Measurements from ENCODE around the gene IL1RL1. TPM values are rescaled to one million over a fixed set of nuclear protein-coding genes. Genes with fewer than 3 reads are reported as not detected.
A peak's percentile ranks its signal among the peaks of the same experiment; 100 is the strongest.
"Not testable (repeated sequence)": the region's sequence is repeated elsewhere in the genome, so short reads cannot be mapped to it uniquely, and the experiment has no call there.

The IL1RL1 gene
- total RNA-seq, 1 donor = under 0.01 TPM

DNA sequence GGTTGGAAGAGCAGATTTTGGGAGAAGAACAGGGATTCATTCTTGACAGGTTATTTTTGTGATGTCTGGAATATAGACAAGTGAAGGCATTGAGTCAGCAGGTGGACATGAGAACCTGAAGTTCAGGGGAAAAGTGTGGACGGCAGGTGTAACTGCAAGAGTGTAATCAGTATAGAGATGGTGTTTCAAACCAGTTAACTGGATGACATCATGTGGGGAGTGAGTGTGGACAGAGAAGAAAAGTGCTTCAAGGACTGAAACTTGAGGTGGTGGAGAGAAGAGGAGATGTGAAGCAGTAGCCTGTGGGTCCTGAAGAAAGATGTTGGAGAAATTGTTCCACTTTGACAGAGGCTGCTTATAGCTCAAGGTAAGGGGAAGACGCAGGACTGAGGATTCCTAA, 7.1 kb downstream of the IL1RL1 start:
- Histone ChIP-seq H3K36me3 (ENCODE audit: insufficient read depth, low read length) (no peaks in the 10 kb centered on the region), H3K4me3 (ENCODE audit: insufficient read depth, low read length) (no peak overlapping the region), H3K79me2 (ENCODE audit: insufficient read depth, low read length) (no peaks in the 10 kb centered on the region), H3K27me3 (ENCODE audit: insufficient read depth, low read length) (peaks cover 5% of the 10 kb centered on the region), H2AFZ (ENCODE audit: low read length) (no peak overlapping the region), H3K9me3 (ENCODE audit: low read depth, low read length) (no peaks in the 10 kb centered on the region), H3K27ac (ENCODE audit: low read depth, low read length) (no peak overlapping the region), H3K4me1 (ENCODE audit: insufficient read depth, low read length) (peaks cover 4% of the 10 kb centered on the region), H4K20me1 (ENCODE audit: insufficient read depth, low read length) (no peaks in the 10 kb centered on the region), H3K4me2 (ENCODE audit: insufficient read depth, low read length) (no peak overlapping the region)
- TF ChIP-seq, protein P1, sequence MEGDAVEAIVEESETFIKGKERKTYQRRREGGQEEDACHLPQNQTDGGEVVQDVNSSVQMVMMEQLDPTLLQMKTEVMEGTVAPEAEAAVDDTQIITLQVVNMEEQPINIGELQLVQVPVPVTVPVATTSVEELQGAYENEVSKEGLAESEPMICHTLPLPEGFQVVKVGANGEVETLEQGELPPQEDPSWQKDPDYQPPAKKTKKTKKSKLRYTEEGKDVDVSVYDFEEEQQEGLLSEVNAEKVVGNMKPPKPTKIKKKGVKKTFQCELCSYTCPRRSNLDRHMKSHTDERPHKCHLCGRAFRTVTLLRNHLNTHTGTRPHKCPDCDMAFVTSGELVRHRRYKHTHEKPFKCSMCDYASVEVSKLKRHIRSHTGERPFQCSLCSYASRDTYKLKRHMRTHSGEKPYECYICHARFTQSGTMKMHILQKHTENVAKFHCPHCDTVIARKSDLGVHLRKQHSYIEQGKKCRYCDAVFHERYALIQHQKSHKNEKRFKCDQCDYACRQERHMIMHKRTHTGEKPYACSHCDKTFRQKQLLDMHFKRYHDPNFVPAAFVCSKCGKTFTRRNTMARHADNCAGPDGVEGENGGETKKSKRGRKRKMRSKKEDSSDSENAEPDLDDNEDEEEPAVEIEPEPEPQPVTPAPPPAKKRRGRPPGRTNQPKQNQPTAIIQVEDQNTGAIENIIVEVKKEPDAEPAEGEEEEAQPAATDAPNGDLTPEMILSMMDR (IDR thresholded peaks at IDR 0.05; ENCODE audit: extremely low read depth, low read depth, low read length) = no peak
- no peak for DNase-seq (ENCODE audit: insufficient read length, low spot score, missing footprints)

DNA sequence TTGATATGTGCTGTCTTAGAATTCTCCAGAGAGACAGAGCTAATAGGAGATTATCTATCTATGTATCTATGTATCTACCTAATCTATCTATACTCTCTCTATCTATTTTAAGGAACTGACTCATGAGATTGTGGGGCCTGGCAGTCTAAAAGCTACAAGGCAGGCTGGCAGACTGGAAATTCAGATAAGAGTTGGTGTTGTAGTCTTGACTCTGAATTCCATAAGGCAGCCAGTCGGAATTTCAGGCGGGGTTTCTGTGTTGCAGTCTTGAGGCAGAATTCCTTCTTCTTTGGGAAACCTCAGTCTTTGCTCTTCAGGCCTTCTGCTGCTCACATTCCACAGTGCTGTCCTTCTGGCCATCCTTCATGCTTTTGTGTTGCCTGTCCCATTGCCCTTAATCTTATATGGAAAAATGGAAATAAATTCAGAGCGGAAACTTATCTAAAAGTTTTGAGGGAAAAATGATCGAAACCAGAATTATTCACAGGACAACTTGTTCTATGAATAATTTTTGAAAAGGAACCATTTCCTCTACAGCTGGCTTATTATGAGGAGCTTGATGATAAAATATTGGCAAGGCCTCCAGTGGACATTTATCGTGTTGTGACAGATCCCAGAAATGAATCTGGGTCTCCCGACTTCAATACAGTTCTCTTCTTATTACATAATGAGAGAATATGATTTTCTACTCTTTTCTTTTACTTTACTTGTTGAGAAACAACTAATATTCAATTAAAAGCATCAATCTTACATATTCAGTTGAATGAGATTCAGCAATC, 10.8 kb downstream of the IL1RL1 start:
- no peak overlapping the region for H3K27ac ChIP-seq (ENCODE audit: low read depth, low read length)
- no peaks in the 10 kb centered on the region for H3K4me1 ChIP-seq (ENCODE audit: insufficient read depth, low read length)
- DNase-seq (ENCODE audit: insufficient read length, low spot score, missing footprints) = peak; percentile 10
- no peaks in the 10 kb centered on the region for H3K9me3 ChIP-seq (ENCODE audit: low read depth, low read length)
- no peak overlapping the region for H3K4me3 ChIP-seq (ENCODE audit: insufficient read depth, low read length)
- H3K79me2 ChIP-seq (ENCODE audit: insufficient read depth, low read length) = no peaks in the 10 kb centered on the region
- TF ChIP-seq, protein P1 (IDR thresholded peaks at IDR 0.05; ENCODE audit: extremely low read depth, low read depth, low read length) = no peak
- no peak overlapping the region for H2AFZ ChIP-seq (ENCODE audit: low read length)
- peaks cover 5% of the 10 kb centered on the region for H3K27me3 ChIP-seq (ENCODE audit: insufficient read depth, low read length)
- H3K36me3 ChIP-seq (ENCODE audit: insufficient read depth, low read length) = no peaks in the 10 kb centered on the region
- no peak overlapping the region for H3K4me2 ChIP-seq (ENCODE audit: insufficient read depth, low read length)
- H4K20me1 ChIP-seq (ENCODE audit: insufficient read depth, low read length) = no peaks in the 10 kb centered on the region

DNA sequence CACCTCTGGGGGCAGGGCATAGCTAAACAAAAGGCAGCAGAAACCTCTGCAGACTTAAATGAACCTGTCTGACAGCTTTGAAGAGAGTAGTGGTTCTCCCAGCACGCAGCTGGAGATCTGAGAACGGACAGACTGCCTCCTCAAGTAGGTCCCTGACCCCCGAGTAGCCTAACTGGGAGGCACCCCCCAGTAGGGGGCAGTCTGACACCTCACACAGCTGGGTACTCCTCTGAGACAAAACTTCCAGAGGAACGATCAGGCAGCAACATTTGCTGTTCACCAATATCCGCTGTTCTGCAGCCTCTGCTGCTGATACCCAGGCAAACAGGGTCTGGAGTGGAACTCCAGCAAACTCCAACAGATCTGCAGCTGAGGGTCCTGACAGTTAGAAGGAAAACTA, 13.6 kb downstream of the IL1RL1 start:
- not testable (repeated sequence) for H4K20me1 ChIP-seq (ENCODE audit: insufficient read depth, low read length); H3K9me3 ChIP-seq (ENCODE audit: low read depth, low read length); DNase-seq (ENCODE audit: insufficient read length, low spot score, missing footprints); H2AFZ ChIP-seq (ENCODE audit: low read length); H3K36me3 ChIP-seq (ENCODE audit: insufficient read depth, low read length); H3K79me2 ChIP-seq (ENCODE audit: insufficient read depth, low read length); H3K27me3 ChIP-seq (ENCODE audit: insufficient read depth, low read length); H3K4me2 ChIP-seq (ENCODE audit: insufficient read depth, low read length); H3K27ac ChIP-seq (ENCODE audit: low read depth, low read length); H3K4me3 ChIP-seq (ENCODE audit: insufficient read depth, low read length); H3K4me1 ChIP-seq (ENCODE audit: insufficient read depth, low read length)

DNA sequence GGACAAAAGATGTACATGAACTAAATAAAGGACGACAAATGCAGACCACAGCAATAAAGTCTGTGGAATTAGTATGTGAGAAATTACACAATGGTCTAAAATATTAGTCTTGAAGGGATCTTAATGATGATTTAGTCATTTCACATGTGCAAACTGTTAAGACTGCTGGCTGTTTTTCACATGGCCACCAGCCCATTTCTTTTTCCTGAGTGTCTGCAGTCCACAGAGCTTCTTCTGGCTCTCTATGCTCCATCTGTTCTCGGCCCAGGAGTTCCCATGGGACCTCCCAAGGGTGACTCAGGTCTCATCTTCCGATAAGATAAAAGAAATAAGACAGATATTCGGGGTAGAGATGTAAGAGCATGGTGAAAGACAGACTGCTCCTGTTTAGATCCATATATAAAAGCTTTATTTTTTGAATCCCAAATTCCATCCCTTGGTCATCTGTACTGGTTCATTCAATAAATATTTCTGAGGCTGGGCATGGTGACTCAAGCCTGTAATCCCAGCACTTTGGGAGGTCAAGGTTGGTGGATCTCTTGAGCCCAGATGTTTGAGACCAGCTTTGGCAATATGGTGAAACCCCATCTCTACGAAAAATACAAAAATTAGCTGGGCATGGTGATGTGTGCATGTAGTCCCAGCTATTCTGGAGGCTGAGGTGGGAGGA, 20.1 kb downstream of the IL1RL1 start:
- Histone ChIP-seq H3K4me2 (ENCODE audit: insufficient read depth, low read length) (no peak overlapping the region), H3K27me3 (ENCODE audit: insufficient read depth, low read length) (no peaks in the 10 kb centered on the region), H2AFZ (ENCODE audit: low read length) (no peak overlapping the region), H3K27ac (ENCODE audit: low read depth, low read length) (no peak overlapping the region), H3K9me3 (ENCODE audit: low read depth, low read length) (no peaks in the 10 kb centered on the region), H3K79me2 (ENCODE audit: insufficient read depth, low read length) (no peaks in the 10 kb centered on the region), H3K36me3 (ENCODE audit: insufficient read depth, low read length) (no peaks in the 10 kb centered on the region), H4K20me1 (ENCODE audit: insufficient read depth, low read length) (no peaks in the 10 kb centered on the region), H3K4me3 (ENCODE audit: insufficient read depth, low read length) (no peak overlapping the region), H3K4me1 (ENCODE audit: insufficient read depth, low read length) (peaks cover 2% of the 10 kb centered on the region)
- no peak for DNase-seq (ENCODE audit: insufficient read length, low spot score, missing footprints)
- TF ChIP-seq, protein P1 (IDR thresholded peaks at IDR 0.05; ENCODE audit: extremely low read depth, low read depth, low read length) = no peak

Measured in osteoblast (primary cell).